LNCAP (cell line): ENCODE data around the gene CCNB3.

ENCODE experiments used
- TF ChIP-seq, protein P1 (sequence below): fragments of 450-650 bp; IDR thresholded peaks from 2 replicates; pipeline ENCODE4 v1.5.1; 2017; ENCODE audit warnings: mild to moderate bottlenecking

The CCNB3 gene, protein sequence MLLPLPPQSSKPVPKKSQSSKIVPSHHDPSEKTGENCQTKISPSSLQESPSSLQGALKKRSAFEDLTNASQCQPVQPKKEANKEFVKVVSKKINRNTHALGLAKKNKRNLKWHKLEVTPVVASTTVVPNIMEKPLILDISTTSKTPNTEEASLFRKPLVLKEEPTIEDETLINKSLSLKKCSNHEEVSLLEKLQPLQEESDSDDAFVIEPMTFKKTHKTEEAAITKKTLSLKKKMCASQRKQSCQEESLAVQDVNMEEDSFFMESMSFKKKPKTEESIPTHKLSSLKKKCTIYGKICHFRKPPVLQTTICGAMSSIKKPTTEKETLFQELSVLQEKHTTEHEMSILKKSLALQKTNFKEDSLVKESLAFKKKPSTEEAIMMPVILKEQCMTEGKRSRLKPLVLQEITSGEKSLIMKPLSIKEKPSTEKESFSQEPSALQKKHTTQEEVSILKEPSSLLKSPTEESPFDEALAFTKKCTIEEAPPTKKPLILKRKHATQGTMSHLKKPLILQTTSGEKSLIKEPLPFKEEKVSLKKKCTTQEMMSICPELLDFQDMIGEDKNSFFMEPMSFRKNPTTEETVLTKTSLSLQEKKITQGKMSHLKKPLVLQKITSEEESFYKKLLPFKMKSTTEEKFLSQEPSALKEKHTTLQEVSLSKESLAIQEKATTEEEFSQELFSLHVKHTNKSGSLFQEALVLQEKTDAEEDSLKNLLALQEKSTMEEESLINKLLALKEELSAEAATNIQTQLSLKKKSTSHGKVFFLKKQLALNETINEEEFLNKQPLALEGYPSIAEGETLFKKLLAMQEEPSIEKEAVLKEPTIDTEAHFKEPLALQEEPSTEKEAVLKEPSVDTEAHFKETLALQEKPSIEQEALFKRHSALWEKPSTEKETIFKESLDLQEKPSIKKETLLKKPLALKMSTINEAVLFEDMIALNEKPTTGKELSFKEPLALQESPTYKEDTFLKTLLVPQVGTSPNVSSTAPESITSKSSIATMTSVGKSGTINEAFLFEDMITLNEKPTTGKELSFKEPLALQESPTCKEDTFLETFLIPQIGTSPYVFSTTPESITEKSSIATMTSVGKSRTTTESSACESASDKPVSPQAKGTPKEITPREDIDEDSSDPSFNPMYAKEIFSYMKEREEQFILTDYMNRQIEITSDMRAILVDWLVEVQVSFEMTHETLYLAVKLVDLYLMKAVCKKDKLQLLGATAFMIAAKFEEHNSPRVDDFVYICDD (N-terminal part only)

DNA sequence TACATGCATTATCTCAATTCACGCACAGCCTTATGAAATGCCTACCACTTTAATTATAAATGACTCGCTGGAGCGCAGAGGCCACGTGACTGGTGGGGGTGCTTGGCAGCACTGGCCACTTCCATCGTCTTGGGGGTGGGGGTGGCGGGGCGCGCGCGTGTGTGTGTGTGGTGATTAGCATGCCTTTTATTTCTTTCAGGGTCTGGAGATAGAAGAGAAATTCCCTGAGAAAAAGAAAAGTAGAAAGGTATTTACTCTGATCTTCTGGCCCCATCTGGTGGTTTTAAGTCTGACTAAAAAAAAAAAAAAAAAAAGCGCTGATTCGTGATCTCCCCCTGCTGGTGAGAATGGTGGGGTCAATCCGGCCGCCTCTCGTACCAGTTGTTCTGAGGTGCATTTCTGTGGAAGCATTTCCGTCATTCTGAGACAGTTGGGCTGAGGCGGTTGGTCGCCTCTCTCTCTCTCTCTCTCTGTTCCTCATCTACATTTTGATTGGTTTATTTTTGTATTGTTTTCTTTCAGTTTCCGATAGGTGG lies at the start of gene CCNB3:
CCNB3 (plus strand) TSS at position 402 of the 536 bp plus-strand sequence. CDS start 80,399 bp downstream, outside the sequence.
- TF ChIP-seq, protein P1, sequence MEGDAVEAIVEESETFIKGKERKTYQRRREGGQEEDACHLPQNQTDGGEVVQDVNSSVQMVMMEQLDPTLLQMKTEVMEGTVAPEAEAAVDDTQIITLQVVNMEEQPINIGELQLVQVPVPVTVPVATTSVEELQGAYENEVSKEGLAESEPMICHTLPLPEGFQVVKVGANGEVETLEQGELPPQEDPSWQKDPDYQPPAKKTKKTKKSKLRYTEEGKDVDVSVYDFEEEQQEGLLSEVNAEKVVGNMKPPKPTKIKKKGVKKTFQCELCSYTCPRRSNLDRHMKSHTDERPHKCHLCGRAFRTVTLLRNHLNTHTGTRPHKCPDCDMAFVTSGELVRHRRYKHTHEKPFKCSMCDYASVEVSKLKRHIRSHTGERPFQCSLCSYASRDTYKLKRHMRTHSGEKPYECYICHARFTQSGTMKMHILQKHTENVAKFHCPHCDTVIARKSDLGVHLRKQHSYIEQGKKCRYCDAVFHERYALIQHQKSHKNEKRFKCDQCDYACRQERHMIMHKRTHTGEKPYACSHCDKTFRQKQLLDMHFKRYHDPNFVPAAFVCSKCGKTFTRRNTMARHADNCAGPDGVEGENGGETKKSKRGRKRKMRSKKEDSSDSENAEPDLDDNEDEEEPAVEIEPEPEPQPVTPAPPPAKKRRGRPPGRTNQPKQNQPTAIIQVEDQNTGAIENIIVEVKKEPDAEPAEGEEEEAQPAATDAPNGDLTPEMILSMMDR = peak; percentile 49

DNA sequence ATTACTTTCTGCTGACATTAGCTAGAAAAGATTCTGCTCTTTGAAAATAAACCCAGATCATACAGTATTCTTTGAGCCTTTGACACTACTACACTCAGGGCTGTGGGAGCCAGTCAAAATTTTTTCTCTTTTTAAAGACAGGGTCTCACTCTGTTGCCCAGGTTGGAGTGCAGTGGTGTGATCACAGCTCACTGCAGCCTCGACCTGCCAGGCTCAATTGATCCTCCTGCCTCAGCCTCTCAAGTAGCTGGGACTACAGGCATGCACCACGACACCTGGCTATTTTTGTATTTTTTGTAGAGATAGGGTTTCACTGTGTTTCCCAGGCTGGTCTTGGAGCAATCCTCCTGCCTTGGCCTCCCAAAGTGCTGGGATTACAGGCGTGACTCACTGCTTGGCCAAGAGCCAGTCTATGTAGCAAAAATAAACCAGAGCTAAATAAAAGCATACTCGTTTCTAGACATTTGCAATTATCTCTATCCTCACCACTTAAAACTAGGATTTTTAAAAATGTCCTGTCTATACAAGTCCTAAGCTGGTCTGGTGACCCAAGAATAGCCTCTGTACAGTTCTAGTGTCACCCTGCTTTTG lies 46.9 kb upstream of the CCNB3 start:
- TF ChIP-seq, protein P1 = no peak

DNA sequence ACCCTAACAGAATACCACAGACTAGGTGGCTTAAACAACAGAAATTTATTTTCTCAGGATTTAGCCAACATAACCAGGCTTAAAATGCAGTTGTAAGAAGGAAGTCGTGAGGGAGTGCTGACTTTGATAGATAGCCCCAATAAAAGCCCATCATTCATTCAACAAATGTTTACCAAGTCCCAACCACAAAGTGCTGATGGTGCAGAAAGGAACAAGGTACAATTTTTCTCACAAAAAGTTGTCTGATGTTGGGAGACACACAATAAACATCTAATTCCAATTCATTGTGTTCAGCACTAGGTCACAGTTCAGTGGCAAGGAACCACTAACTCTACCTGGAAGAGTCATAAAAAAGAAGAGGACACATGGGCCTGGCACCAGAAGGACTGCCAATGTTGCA lies 46.0 kb upstream of the CCNB3 start:
- TF ChIP-seq, protein P1 = no peak

DNA sequence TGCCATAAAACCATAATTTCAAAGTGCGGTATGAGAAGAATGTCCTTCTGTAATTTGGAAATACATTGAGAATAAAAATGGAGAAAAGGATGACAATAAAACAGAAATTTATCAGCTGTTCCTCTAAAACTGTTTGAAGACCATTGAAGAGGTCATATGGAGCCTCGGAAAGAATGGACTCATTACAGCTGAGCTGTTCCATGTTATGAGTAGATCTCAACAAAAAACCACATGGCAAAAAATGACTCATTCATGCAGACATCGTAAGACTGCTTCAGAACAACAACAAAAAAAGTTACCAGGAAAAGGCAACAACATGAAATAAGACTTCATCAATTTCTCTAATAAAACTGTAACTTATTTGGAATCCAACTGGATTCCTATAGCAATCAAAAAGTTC lies 43.4 kb upstream of the CCNB3 start:
- TF ChIP-seq, protein P1 = no peak

DNA sequence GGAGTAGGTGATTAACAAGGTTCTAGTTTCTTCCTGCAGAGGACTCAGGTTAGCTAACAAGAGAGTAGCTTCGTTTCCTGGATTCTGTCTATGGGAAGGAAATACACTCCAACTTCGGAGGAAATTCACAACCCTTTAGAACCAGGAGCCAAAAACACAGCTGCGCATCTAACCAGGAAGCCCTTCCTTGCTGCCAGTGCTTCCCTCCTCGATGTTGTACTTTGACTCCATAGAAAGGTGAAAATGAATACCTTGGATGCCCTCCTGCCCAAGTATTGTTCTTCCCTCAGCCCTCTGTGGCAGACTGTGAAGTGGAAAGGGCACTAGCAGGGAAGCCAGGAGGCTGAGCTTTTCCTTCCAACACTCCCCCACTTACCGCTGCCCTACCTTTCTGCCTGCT lies 38.8 kb upstream of the CCNB3 start:
- TF ChIP-seq, protein P1 = no peak

DNA sequence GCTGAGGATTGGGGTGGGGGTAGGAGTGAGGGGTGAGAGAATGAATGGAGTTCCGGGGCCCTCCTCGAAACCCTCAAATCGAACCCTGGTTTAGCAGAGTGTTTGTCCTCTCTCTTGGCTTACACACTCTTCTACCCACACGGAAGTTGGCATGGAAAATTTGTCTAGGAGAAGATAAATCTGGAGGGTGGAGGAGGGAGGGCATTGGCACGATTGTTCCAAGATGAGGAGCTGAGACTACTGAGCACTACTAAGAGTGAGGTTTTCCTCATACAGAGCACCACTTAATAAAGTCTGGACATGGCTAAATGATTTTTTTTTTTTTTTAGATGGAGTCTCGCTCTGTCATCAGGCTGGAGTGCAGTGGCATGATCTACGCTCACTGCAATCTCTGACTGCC lies 37.2 kb upstream of the CCNB3 start:
- TF ChIP-seq, protein P1 = no peak
